K562 (cell line): Measurements from ENCODE around the gene AP5Z1. TPM values are rescaled to one million over a fixed set of nuclear protein-coding genes. Genes with fewer than 3 reads are reported as not detected.

Experiments
- ATAC-seq: fragments of 200-7000 bp; cut with Tn5 transposase; 3 replicates; pipeline ENCODE4 v1.9.1; 2020; ENCODE audit warnings: moderate library complexity
- BruUV-seq: library from RNA; stranded (reverse); fragments of 400-500 nt; replicated peaks from 2 replicates; lab custom pipeline; 2021; lab: Mats Ljungman, UMichigan
- CTCF ChIA-PET: fragments of 300-600 bp; formaldehyde crosslinking; extraction: SDS; loops from one replicate; lab custom pipeline; 2021; ENCODE audit warnings: low intra/inter-chr PET ratio; lab: Yijun Ruan, JAX
- POLR2A ChIA-PET: fragments of 300-600, 350-650 bp; sonication (Branson Sonifier 250); formaldehyde crosslinking; extraction: SDS; loops from one replicate; lab custom pipeline; 2021; ENCODE audit warnings: antibody characterized with exemption, inconsistent platforms; lab: Yijun Ruan, JAX
- DNase-seq, 4 experiments: peaks; one replicate each; pipeline versions ENCODE4 v3.0.0 to v3.0.0-alpha.2; 2011 to 2018; ENCODE audit warnings: low spot score in 3 of 4, mixed read lengths in 3 of 4; ENCODE audit errors: extremely low read depth in 1 of 4
- FAIRE-seq: peaks from 2 replicates; lab custom pipeline; 2011; peaks lifted over from hg19 to GRCh38; lab: Jason Lieb, UNC
- H2AFZ ChIP-seq: 2 replicates; pipeline ENCODE4 v1.6.0; 2011; ENCODE audit warnings: low read depth, low read length, control low read depth, inconsistent platforms
- H3K27ac ChIP-seq: fragments of 200-600 bp; 3 replicates; pipeline ENCODE4 v1.8.0; 2011; ENCODE audit warnings: low read depth, mild to moderate bottlenecking, control low read depth, inconsistent platforms, low read length, moderate library complexity, mixed read lengths; ENCODE audit errors: extremely low read depth
- H3K27me3 ChIP-seq, 2 experiments: fragments of 300-600 bp in 1 of 2; 2 replicates in 1 of 2; 3 replicates in 1 of 2; pipeline versions ENCODE4 v1.6.0 to v1.8.0; 2011; ENCODE audit warnings: inconsistent platforms in 2 of 2, low read length in 2 of 2, mild to moderate bottlenecking in 1 of 2, mixed read lengths in 1 of 2, moderate library complexity in 1 of 2; ENCODE audit not compliant: control insufficient read depth in 2 of 2, insufficient read depth in 2 of 2
- H3K36me3 ChIP-seq: fragments of 300-600 bp; 3 replicates; pipeline ENCODE4 v1.8.0; 2011; ENCODE audit warnings: mild to moderate bottlenecking, low read length, inconsistent platforms; ENCODE audit not compliant: control insufficient read depth, insufficient read depth
- H3K4me1 ChIP-seq, 2 experiments: fragments of 200-600 bp in 1 of 2; replicated peaks in 1 of 2; 2 replicates in 1 of 2; 3 replicates in 1 of 2; pipeline versions ENCODE4 v1.5.1 to v1.8.0; 2011; ENCODE audit warnings: inconsistent platforms in 2 of 2, low read length in 2 of 2, mild to moderate bottlenecking in 1 of 2, mixed read lengths in 1 of 2, moderate library complexity in 1 of 2; ENCODE audit not compliant: control insufficient read depth in 2 of 2, insufficient read depth in 2 of 2
- H3K4me2 ChIP-seq: 2 replicates; pipeline ENCODE4 v1.6.1; 2011; ENCODE audit warnings: low read length, control low read depth, inconsistent platforms, mixed read lengths; ENCODE audit not compliant: insufficient read depth
- H3K4me3 ChIP-seq: fragments of 200-600 bp; sonication (generic), shearing (Covaris generic); 2 replicates; pipeline ENCODE4 v1.5.1; 2016; ENCODE audit warnings: control low read depth, inconsistent platforms
- H3K79me2 ChIP-seq: fragments of 200-600 bp; 3 replicates; pipeline ENCODE4 v1.8.0; 2011; ENCODE audit warnings: low read length, inconsistent platforms; ENCODE audit not compliant: control insufficient read depth, insufficient read depth
- H3K9ac ChIP-seq, 2 experiments: 2 replicates each; pipeline versions ENCODE4 v1.6.0 to v1.6.1; 2011; ENCODE audit warnings: low read depth in 2 of 2, low read length in 2 of 2, control low read depth in 1 of 2, inconsistent platforms in 1 of 2, mild to moderate bottlenecking in 1 of 2, mixed read lengths in 1 of 2; ENCODE audit not compliant: insufficient read depth in 1 of 2
- H3K9me1 ChIP-seq: one replicate; pipeline ENCODE4 v1.6.0; 2011; ENCODE audit warnings: inconsistent platforms, mild to moderate bottlenecking, low read length, moderate library complexity; ENCODE audit not compliant: control insufficient read depth, insufficient read depth
- H3K9me3 ChIP-seq: replicated peaks from 2 replicates; pipeline ENCODE4 v1.5.1; 2011; ENCODE audit warnings: low read depth, low read length, inconsistent platforms; ENCODE audit not compliant: control insufficient read depth, insufficient read depth
- H4K20me1 ChIP-seq: replicated peaks from 2 replicates; pipeline ENCODE4 v1.6.1; 2011; ENCODE audit warnings: low read length, inconsistent platforms, mixed read lengths; ENCODE audit not compliant: control insufficient read depth, insufficient read depth
- CBFB ChIP-seq: sonication (generic); formaldehyde crosslinking; IDR thresholded peaks from 2 replicates; pipeline ENCODE4 v1.4.0; 2020; ENCODE audit warnings: mild to moderate bottlenecking, missing genetic modification reagents
- CBX5 ChIP-seq: IDR thresholded peaks from 2 replicates; pipeline ENCODE4 v1.6.1; 2014; ENCODE audit warnings: low read depth, borderline replicate concordance
- E4F1 ChIP-seq: fragments of 250-450 bp; sonication (Bioruptor Pico); IDR thresholded peaks from 2 replicates; pipeline ENCODE4 v1.5.0; 2021; ENCODE audit warnings: mild to moderate bottlenecking, borderline replicate concordance
- JUND ChIP-seq, 2 experiments: IDR thresholded peaks; 2 replicates in 1 of 2; 3 replicates in 1 of 2; pipeline ENCODE4 v1.6.1; 2011; ENCODE audit warnings: borderline replicate concordance in 2 of 2, low read depth in 2 of 2, low read length in 2 of 2, improper control_type of control experiment in 1 of 2, missing biosample characterization in 1 of 2, missing genetic modification characterization in 1 of 2, missing genetic modification reagents in 1 of 2
- MIER1 ChIP-seq: fragments of 450-650 bp; IDR thresholded peaks from 2 replicates; pipeline ENCODE4 v1.6.1; 2016; ENCODE audit warnings: antibody characterized with exemption, mild to moderate bottlenecking, low read depth
- NCOR1 ChIP-seq: fragments of 450-650 bp; IDR thresholded peaks from 2 replicates; pipeline ENCODE4 v1.6.1; 2016; ENCODE audit warnings: mild to moderate bottlenecking, moderate library complexity
- NR2C1 ChIP-seq, 2 experiments: fragments of 450-650 bp; IDR thresholded peaks; 2 replicates each; pipeline ENCODE4 v1.6.1; 2017; ENCODE audit warnings: mild to moderate bottlenecking in 2 of 2, antibody characterized with exemption in 1 of 2, inconsistent platforms in 1 of 2, missing compliant biosample characterization in 1 of 2, missing genetic modification characterization in 1 of 2
- SNRNP70 ChIP-seq: fragments of 200-400 bp; formaldehyde crosslinking; optimal IDR thresholded peaks from 2 replicates; pipeline ENCODE3; 2017; ENCODE audit warnings: low read depth, low read length
- SP2 ChIP-seq: IDR thresholded peaks from 2 replicates; pipeline ENCODE4 v1.6.1; 2011; ENCODE audit warnings: mild to moderate bottlenecking, low read depth, low read length, moderate library complexity; ENCODE audit not compliant: poor library complexity, severe bottlenecking; ENCODE audit errors: extremely low read depth
- TARDBP ChIP-seq: fragments of 450-650 bp; IDR thresholded peaks from 2 replicates; pipeline ENCODE4 v1.6.1; 2016
- U2AF1 ChIP-seq: fragments of 200-400 bp; formaldehyde crosslinking; optimal IDR thresholded peaks from 2 replicates; pipeline ENCODE3; 2017; ENCODE audit warnings: mild to moderate bottlenecking, low read depth, low read length, moderate library complexity
- ZEB2 ChIP-seq: fragments of 450-650 bp; IDR thresholded peaks from 2 replicates; pipeline ENCODE4 v1.6.1; 2016
- ZFP36 ChIP-seq: fragments of 150-350 bp; IDR thresholded peaks from 2 replicates; pipeline ENCODE4 v1.6.1; 2018; ENCODE audit warnings: low read length, low read depth; ENCODE audit not compliant: partially characterized antibody
- ZNF436 ChIP-seq: fragments of 250-450, 450-650 bp; sonication (Bioruptor Pico); formaldehyde crosslinking; IDR thresholded peaks from 2 replicates; pipeline ENCODE4 v1.7.0; 2020; ENCODE audit warnings: mild to moderate bottlenecking
- ZNF668 ChIP-seq: fragments of 250-450 bp; sonication (Bioruptor Pico); IDR thresholded peaks from 2 replicates; pipeline ENCODE4 v1.8.0; 2022; ENCODE audit warnings: mild to moderate bottlenecking, inconsistent platforms
- ZNF764 ChIP-seq: fragments of 250-450 bp; sonication (Bioruptor Pico); IDR thresholded peaks from 2 replicates; pipeline ENCODE4 v1.4.0; 2020; ENCODE audit warnings: low read depth, mild to moderate bottlenecking, moderate library complexity
- WGBS: fragments of 100-300 bp; shearing (Covaris generic); methylation state at CpG from one replicate; pipeline ENCODE4 v1.1.6; 2016; ENCODE audit warnings: low coverage, mixed read lengths; ENCODE audit not compliant: insufficient coverage; ENCODE audit errors: missing lambda C conversion rate; 5-methylcytosine and 5-hydroxymethylcytosine counted together
- in situ Hi-C: fragments of 300-500 bp; cut with MboI; formaldehyde crosslinking; loops from 4 replicates; pipeline ENCODE4 v1.15.0; 2018; ENCODE audit warnings: inconsistent platforms, mixed read lengths
- intact Hi-C: fragments of 100-400 bp; cut with micrococcal nuclease; formaldehyde crosslinking; loops from 2 replicates; pipeline ENCODE4 v1.14.2; 2022
- polyA plus RNA-seq, 8 experiments: library from polyadenylated mRNA; depleted of rRNA in 4 of 8; stranded (reverse) in 5 of 8; unstranded in 3 of 8; fragments of >200 nt; fragmentation: Nextera tagmentation in 2 of 8; fragmentation: Illumina TruSeq in 1 of 8; extraction: Ambion mirVana in 2 of 8; extraction: Trizol in 1 of 8; gene quantifications; 2 replicates each; pipeline versions ENCODE4 v1.2.1 to v1.2.3, GENCODE V29; 2011 to 2014; ENCODE audit warnings: inconsistent platforms in 1 of 8, missing spikeins in 1 of 8
- total RNA-seq, 7 experiments: library from RNA; depleted of rRNA in 6 of 7; stranded (reverse); fragments of >200 nt in 6 of 7; fragmentation: Illumina TruSeq in 2 of 7; extraction: Trizol in 2 of 7; gene quantifications; 2 replicates each; pipeline versions ENCODE4 v1.2.1 to v1.2.3, GENCODE V29; 2011 to 2021; ENCODE audit warnings: low replicate concordance in 1 of 7
- TF ChIP-seq, protein P1 (sequence below): sonication (generic); formaldehyde crosslinking; IDR thresholded peaks from 2 replicates; pipeline ENCODE4 v1.8.0; 2022; ENCODE audit warnings: mild to moderate bottlenecking, missing genetic modification reagents

The AP5Z1 gene
- total and polyA plus RNA-seq, 9 of the 15 experiments (the other 6 are each of a cell fraction or from before 2014, with no cell fraction given) = 0.06 to 31.1 (median 6.4) TPM

DNA sequence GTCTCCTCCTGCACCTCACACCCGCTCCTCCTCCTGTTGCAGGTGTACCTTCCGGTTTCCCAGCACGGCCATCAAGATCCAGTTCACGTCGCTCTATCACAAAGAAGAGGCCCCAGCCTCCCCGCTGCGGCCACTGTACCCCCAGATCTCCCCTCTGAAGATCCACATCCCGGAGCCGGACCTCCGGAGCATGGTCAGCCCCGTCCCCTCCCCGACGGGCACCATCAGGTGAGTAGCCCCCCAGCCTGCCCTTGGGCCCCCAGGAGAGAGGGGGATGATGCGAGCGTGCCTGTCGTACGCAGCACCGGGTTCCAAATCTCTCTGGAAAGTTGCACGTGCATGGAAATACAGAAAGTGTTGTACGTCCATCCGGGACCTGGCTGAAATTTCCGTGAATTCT lies 34.6 kb upstream of the AP5Z1 start:
- ChIA-PET CTCF (no interaction called here), POLR2A (no interaction called here)
- BruUV-seq = no TSS peak
- H3K4me2 ChIP-seq = no peak overlapping the region
- intact Hi-C loops (no loop called here), in situ Hi-C loops (no loop called here)
- peaks cover 51% of the 10 kb centered on the region for H3K36me3 ChIP-seq
- no peaks in the 10 kb centered on the region for H3K27me3 ChIP-seq
- H3K27ac ChIP-seq = no peak overlapping the region
- no peak overlapping the region for H2AFZ ChIP-seq
- H3K79me2 ChIP-seq = peaks cover 44% of the 10 kb centered on the region
- ATAC-seq (no peak), FAIRE-seq (no peak), DNase-seq (no peak)
- H3K9ac ChIP-seq = no peak overlapping the region
- WGBS = 97% methylated on average over 11 of the region's 22 CpGs
- no peak for TF ChIP-seq ZNF668 (CRISPR knock-in tag)
- no peak for TF ChIP-seq ZFP36
- no peak for TF ChIP-seq MIER1
- TF ChIP-seq ZNF764 = no peak
- no peak for TF ChIP-seq TARDBP
- TF ChIP-seq CBFB = no peak
- no peak for TF ChIP-seq ZEB2
- TF ChIP-seq, protein P1, sequence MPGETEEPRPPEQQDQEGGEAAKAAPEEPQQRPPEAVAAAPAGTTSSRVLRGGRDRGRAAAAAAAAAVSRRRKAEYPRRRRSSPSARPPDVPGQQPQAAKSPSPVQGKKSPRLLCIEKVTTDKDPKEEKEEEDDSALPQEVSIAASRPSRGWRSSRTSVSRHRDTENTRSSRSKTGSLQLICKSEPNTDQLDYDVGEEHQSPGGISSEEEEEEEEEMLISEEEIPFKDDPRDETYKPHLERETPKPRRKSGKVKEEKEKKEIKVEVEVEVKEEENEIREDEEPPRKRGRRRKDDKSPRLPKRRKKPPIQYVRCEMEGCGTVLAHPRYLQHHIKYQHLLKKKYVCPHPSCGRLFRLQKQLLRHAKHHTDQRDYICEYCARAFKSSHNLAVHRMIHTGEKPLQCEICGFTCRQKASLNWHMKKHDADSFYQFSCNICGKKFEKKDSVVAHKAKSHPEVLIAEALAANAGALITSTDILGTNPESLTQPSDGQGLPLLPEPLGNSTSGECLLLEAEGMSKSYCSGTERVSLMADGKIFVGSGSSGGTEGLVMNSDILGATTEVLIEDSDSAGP (CRISPR knock-in tag) = no peak
- TF ChIP-seq JUND (IDR thresholded peaks at IDR 0.05; ENCODE audit: borderline replicate concordance, low read depth, low read length) = no peak
- TF ChIP-seq JUND (tag; IDR thresholded peaks at IDR 0.05; ENCODE audit: borderline replicate concordance, low read depth, low read length) = no peak
- no peak for TF ChIP-seq CBX5
- no peak for TF ChIP-seq NCOR1
- no peak for TF ChIP-seq U2AF1
- TF ChIP-seq ZNF436 (CRISPR knock-in tag) = no peak
- no peak for TF ChIP-seq SNRNP70
- no peak for TF ChIP-seq NR2C1 (IDR thresholded peaks at IDR 0.05)
- no peak for TF ChIP-seq NR2C1 (tag; IDR thresholded peaks at IDR 0.05)
- TF ChIP-seq E4F1 (CRISPR knock-in tag) = no peak
- TF ChIP-seq SP2 = no peak
- no peaks in the 10 kb centered on the region for H3K9me3 ChIP-seq
- H3K4me3 ChIP-seq = no peak overlapping the region
- H3K9me1 ChIP-seq = no peaks in the 10 kb centered on the region
- peaks cover 31 to 51% of the 10 kb centered on the region in 2 experiments for H3K4me1 ChIP-seq
- peaks cover 5% of the 10 kb centered on the region; the same call in 1 of the 2 replicates for H4K20me1 ChIP-seq
